GM21786 (cell line): ENCODE data around the gene NEK9.

Experiments used
- ATAC-seq: cut with Tn5 transposase; IDR thresholded peaks from one replicate; pipeline ENCODE4 v1.9.1; 2021; ENCODE audit not compliant: unreplicated experiment

Gene NEK9

DNA sequence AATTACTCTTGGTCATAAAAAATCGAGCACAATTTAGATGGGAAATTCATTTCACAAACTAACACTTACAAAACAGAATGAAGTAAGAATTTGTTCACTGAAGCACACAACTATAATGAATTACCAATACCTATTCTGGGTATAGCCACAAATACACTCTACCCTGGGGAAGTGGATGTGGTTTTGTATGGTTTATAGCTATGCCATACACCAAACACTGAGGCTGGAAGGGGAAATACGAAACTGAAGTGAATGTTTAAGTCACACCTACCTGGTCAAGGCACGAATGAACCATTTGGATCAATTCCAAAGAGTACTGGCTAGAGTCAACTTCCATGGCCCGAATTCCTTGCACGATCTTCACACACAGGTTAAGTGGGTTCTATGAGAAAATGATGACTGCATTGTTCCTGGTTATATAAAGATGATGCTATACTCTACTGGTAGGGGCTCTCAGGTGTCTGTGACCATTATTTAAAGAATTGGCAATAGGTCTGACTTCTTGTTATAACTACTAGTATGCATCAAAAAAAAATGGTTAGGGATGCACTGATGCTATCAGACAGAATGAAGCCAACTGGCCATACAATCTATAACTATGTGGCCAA lies 12.8 kb downstream of the NEK9 start:
- no peak for ATAC-seq

DNA sequence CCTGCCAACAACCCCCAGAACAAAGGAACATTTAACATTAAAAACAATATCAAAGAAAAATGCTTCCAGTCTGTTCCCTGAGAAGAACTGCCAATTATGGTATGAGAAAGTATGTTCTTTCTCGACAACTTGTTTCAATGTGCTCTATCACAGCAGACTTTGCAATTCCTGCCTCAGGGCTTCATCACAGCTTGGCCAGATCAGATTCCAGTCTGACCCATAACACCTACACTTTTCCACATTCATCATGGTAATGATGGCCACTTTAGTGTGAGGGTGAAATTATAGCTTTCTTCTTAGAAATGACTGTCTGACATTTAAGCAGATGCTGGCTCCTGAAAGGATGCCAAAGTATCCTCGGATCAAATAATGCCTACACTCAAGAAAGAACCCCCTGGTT lies 17.0 kb downstream of the NEK9 start:
- no peak for ATAC-seq

- no peak for ATAC-seq
These were observed 19.7 kb downstream of the NEK9 start for GRCh38 chr14:75107186-75107585.

DNA sequence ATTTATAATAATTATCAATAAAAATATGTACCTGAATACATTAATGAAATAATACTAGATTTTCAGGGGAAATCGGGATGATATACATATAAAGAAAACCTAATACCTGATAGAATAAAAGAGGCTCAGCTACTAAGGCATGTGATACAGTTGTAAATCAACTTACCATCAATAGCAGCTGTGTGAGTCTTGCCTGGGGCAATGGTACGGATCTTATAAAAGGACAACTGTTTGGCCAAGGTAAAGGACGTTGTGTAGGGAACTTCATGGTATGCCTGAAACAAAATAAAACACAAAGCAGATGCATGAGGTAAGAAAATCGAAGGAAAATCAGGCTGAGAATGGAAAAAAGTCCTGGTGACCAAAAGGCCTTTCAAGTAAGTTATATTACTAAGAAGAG lies 25.4 kb downstream of the NEK9 start:
- ATAC-seq: no peak

DNA sequence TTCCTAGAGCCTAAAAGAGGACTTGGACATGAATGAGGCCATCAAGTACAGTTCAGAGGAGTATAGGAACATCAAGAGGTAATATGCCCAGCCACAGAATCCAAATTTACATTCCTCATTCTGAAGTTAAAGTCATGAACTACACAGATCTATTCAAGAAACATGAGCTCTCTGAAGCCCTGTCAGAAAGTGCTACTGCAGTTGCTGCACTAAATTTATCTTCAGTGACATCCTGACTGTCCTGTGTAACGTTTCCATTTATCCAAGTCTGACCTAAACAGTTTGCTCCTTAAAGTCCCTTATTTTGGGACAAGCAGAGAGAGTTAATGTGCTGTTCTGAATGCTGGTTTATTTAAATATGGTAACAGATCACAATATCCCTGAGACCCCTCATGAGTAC lies 28.2 kb downstream of the NEK9 start:
- no peak for ATAC-seq

DNA sequence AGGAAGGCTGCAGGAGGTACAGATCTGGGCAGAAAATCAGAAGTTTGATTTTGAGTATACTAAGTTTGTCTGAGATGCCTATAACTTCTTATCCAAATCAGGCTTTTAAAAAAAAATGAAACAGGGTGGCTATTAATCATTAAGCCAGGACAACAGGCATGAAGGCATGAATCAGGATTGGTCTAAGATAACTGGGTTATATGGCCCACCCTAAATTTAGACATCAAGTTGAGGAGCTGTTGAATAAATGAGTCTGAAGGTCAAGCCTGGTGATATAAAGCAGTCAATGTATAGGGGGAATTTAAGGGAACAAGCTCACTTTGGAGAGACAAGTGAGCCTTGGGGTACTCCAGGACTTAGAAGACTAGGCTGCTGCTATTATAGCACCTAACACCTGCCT lies 28.6 kb downstream of the NEK9 start:
- ATAC-seq: no peak

- no peak for ATAC-seq
These were observed 29.9 kb downstream of the NEK9 start for GRCh38 chr14:75096959-75097358.

GRCh38 chr14:75095690-75096089 lies 31.2 kb downstream of the NEK9 start:
- no peak for ATAC-seq

- no peak for ATAC-seq
These were observed 32.0 kb downstream of the NEK9 start for GRCh38 chr14:75094896-75095295.

- no peak for ATAC-seq
These were observed 34.1 kb downstream of the NEK9 start for GRCh38 chr14:75092698-75093097.

DNA sequence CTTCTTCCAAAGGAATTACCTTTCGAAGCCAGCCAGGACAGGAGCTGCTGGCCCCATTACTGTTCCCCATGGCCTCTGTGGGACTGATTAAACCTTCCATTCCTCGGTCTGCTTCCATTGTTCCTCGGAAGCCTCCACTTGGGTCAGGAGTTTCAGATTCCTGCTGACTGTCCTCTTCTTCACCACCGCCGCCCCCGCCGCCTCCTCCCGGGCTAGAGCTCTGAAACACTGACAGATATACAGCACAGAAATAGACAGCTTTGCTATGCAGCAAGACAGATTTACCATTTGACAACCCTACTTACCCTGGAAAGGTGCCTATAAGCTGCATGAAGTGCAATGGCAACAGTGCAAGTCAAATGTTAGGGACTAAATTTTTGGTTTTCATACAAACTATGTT lies 35.6 kb downstream of the NEK9 start:
- ATAC-seq: no peak

- no peak for ATAC-seq
These were observed 36.5 kb downstream of the NEK9 start for GRCh38 chr14:75090353-75090752.

DNA sequence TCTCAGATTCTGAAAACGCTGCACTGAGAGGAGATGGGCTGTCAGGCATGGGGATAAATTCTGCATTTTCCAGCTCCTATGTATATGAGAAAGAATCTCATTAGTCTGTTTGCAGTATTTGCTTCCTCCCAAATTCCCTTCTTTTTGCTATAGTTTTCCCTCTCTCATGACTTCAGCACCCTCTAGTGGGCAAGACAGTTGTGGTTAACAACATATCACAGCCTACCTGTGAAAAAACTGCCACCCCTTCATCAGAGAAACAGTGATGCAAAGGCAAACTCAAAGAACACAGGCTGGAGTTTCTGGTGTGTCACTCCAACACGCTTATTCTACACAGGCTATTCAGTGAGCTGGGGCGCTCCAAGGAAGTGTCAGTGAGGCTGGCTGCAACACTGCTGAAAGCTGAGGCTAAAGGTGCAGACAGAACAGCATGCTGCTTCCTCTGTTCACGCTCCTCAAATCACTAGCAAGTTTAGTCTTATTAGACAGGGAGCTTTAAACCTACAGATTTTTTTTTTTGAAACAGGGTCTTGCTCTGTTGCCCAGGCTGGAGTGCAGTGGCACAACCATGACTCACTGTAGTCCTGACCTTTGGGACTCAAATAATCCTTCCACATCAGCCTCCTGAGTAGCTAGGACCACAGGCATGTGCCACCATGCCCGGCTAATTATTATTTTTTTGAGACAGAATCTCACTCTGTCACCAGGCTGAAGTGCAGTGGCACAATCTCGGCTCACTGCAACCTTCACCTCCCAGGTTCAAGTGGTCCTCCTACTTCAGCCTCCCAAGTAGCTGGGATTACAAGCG lies 38.1 kb downstream of the NEK9 start:
- ATAC-seq: no peak

DNA sequence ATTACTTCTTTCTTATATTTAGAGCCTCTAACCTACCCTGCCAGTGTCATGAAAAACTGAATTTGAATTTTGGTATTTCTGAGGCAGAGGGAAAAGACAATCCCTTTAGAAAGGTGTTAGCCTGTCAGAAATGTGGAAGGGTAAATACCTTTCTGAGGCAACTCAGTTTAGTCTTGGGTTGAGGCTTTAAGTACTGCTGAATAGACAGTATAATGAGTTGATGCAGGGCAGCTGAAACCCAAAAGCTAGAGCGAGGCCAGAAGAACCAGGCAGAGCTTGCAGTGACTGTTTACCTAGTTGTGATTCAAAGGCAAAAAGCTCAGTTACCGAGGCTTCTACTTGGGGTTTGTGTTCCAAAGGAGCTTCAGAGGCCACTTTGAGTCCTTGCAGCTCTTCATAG lies 38.7 kb downstream of the NEK9 start:
- ATAC-seq: no peak

GRCh38 chr14:75084513-75084912 lies 42.3 kb downstream of the NEK9 start:
- no peak for ATAC-seq

DNA sequence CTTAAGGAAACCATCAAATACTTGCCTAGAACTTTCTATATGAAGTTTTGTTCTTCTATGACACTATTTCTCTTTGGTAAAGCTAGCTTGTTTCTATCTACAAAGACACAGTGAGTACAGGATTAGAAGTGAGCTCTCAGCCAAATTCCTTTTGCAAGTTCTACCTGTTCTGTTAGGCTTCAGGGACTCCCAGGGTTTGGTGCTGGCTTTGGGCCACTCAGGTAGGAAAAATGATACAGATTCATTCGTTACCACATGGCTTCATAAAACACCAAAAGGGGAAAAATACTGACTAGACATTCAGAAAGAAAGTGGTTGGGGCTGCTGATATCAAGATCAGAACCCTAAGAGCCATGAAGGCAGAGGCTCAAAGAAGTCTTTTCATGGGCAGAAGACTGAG lies 43.6 kb downstream of the NEK9 start:
- ATAC-seq: no peak

GRCh38 chr14:75081660-75082229 lies 45.1 kb downstream of the NEK9 start:
- no peak for ATAC-seq

GRCh38 chr14:75079521-75079920 lies 47.3 kb downstream of the NEK9 start:
- no peak for ATAC-seq

- ATAC-seq: no peak
These were observed 49.1 kb downstream of the NEK9 start for GRCh38 chr14:75077794-75078193.

- ATAC-seq: no peak
These were observed 56.5 kb downstream of the NEK9 start for GRCh38 chr14:75070383-75070782.

- ATAC-seq: no peak
These were observed 57.1 kb downstream of the NEK9 start for GRCh38 chr14:75069811-75070145.

GRCh38 chr14:75069121-75069810 lies 57.6 kb downstream of the NEK9 start, which contains the start of gene ZC2HC1C:
TSS of gene ZC2HC1C (plus strand) at chr14:75069641. CDS start at chr14:75070574, 933 bp downstream.
- peak; percentile 59 for ATAC-seq
